Gastrocnemius medialis (tissue), 4 donors: ENCODE results near the gene PRKD1. TPM values are rescaled to one million over a fixed set of nuclear protein-coding genes. Genes with fewer than 3 reads are reported as not detected.

Experiments used
- ATAC-seq, 2 donors: fragments of 150-250 bp; one replicate each; pipeline ENCODE4 v1.9.1; 2016
- DNase-seq, 2 donors: peaks; one replicate each; pipeline ENCODE4 v3.0.0-alpha.2; 2019
- H3K27ac ChIP-seq, 4 donors: fragments of 200-600 bp; sonication (generic); 1 replicate in 1 of 4; 2 replicates in 3 of 4; pipeline ENCODE4 v1.5.1; 2016 to 2018; ENCODE audit warnings: mild to moderate bottlenecking in 2 of 4, moderate library complexity in 1 of 4
- H3K27me3 ChIP-seq, 3 donors: fragments of 200-600 bp; sonication (generic) in 2 of 3; 1 replicate in 1 of 3; 2 replicates in 2 of 3; pipeline versions ENCODE4 v1.5.1 to v1.6.0; 2016 to 2019; ENCODE audit warnings: mild to moderate bottlenecking in 1 of 3, moderate library complexity in 1 of 3
- H3K36me3 ChIP-seq, 2 donors: fragments of 200-600 bp; sonication (generic) in 1 of 2; one replicate each; pipeline ENCODE4 v1.5.1; 2017 to 2018
- H3K4me1 ChIP-seq, 2 donors: fragments of 200-600 bp; sonication (generic) in 1 of 2; one replicate each; pipeline ENCODE4 v1.5.1; 2016 to 2017; ENCODE audit warnings: mild to moderate bottlenecking in 2 of 2
- H3K4me3 ChIP-seq, 4 donors: fragments of 200-600 bp; sonication (generic) in 3 of 4; 1 replicate in 1 of 4; 2 replicates in 3 of 4; pipeline ENCODE4 v1.5.1; 2016 to 2019; ENCODE audit warnings: mild to moderate bottlenecking in 2 of 4
- H3K9me3 ChIP-seq, 3 donors: fragments of 200-600 bp; sonication (generic) in 2 of 3; 1 replicate in 1 of 3; 2 replicates in 2 of 3; pipeline ENCODE4 v1.5.1; 2016 to 2019
- POLR2A ChIP-seq, 2 donors: fragments of 450-650 bp; IDR thresholded peaks; one replicate each; pipeline ENCODE4 v1.6.1; 2017; ENCODE audit warnings: antibody characterized with exemption in 2 of 2, mild to moderate bottlenecking in 2 of 2, moderate library complexity in 2 of 2
- in situ Hi-C, 4 donors: fragments of 200-750 bp; cut with MboI; loops; one replicate each; pipeline versions ENCODE4 v1.15.0 to v1.8.0; 2017; ENCODE audit warnings: low sequenced_read_pairs in 4 of 4
- intact Hi-C: fragments of 100-400 bp; cut with DNase I; formaldehyde crosslinking; loops from one replicate; pipeline ENCODE4 v1.15.1; 2023; ENCODE audit warnings: low total_unique reads
- total RNA-seq, 4 donors: library from RNA; depleted of rRNA; stranded (reverse); fragments of >200 nt; gene quantifications; one replicate each; pipeline versions ENCODE4 v1.1.0 to v1.2.3, GENCODE V29; 2016
- TF ChIP-seq, protein P1 (sequence below), 5 experiments: fragments of 450-650 bp in 3 of 5; fragments of 200-600 bp in 2 of 5; sonication (generic) in 2 of 5; IDR thresholded peaks in 4 of 5; conservative IDR thresholded peaks in 1 of 5; 1 replicate in 4 of 5; 2 replicates in 1 of 5; pipeline ENCODE4 v1.5.1; 2016 to 2019; ENCODE audit warnings: antibody characterized with exemption in 5 of 5, mild to moderate bottlenecking in 3 of 5, moderate library complexity in 3 of 5

PRKD1 gene
- total RNA-seq, 4 donors from 2014 or later, result 1.5 to 4.1 (median 1.7) TPM

DNA sequence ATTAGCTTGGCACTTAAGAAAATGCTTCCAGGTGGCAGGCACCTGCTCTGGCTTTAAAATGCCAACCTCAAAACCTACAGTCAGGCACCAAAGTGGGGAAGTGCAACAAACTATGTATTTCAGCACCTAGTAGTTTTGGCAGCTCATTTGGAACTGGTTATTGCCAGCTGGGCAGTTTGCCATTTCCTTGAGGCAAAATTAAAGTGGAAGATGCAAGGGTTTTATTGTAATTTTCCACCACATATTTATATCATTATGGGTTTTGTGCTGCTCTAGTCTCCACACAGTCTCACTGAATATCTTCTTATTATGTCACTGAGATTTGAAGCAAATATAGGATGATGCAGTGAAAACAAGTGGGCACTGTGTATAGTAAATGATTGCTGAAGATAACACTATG, 117.0 kb downstream of the PRKD1 start:
- TF ChIP-seq POLR2A (IDR thresholded peaks at IDR 0.05), result no peak
- TF ChIP-seq, protein P1, sequence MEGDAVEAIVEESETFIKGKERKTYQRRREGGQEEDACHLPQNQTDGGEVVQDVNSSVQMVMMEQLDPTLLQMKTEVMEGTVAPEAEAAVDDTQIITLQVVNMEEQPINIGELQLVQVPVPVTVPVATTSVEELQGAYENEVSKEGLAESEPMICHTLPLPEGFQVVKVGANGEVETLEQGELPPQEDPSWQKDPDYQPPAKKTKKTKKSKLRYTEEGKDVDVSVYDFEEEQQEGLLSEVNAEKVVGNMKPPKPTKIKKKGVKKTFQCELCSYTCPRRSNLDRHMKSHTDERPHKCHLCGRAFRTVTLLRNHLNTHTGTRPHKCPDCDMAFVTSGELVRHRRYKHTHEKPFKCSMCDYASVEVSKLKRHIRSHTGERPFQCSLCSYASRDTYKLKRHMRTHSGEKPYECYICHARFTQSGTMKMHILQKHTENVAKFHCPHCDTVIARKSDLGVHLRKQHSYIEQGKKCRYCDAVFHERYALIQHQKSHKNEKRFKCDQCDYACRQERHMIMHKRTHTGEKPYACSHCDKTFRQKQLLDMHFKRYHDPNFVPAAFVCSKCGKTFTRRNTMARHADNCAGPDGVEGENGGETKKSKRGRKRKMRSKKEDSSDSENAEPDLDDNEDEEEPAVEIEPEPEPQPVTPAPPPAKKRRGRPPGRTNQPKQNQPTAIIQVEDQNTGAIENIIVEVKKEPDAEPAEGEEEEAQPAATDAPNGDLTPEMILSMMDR (IDR thresholded peaks at IDR 0.05 in 4 of 5, conservative IDR thresholded peaks at IDR 0.05 in 1 of 5), result no peak
- no peak for DNase-seq
- no peak overlapping the region for H3K4me3 ChIP-seq
- H3K4me1 ChIP-seq, result peaks cover 0 to 7% of the 10 kb centered on the region in 2 donors
- H3K27ac ChIP-seq, result no peak overlapping the region
- in situ Hi-C loops, result no loop called here
- no peaks in the 10 kb centered on the region for H3K9me3 ChIP-seq
- no peak for ATAC-seq
- intact Hi-C loops, result no loop called here
- no peaks in the 10 kb centered on the region for H3K27me3 ChIP-seq
- H3K36me3 ChIP-seq, result no peaks in the 10 kb centered on the region

DNA sequence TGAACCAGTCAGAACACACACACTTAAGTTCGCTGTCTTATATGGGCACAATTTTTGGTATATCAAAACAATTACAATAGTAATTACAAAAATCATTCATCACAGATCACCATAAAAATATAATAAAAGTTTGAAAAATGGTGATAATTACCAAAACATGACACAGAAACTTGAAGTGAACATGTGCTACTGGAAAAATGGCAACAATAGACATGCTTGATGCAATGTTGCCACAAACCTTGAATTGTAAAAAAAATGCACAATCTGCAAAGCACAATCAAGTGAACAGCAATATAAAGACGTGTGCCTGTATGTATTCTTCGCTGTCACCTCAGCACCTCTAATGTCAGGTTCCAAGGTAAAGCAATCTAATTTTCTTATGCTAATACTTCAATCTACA, 117.6 kb downstream of the PRKD1 start:
- Histone ChIP-seq H3K36me3 (no peaks in the 10 kb centered on the region), H3K4me1 (peaks cover 5 to 12% of the 10 kb centered on the region in 2 donors), H3K4me3 (no peak overlapping the region), H3K9me3 (no peaks in the 10 kb centered on the region), H3K27me3 (no peaks in the 10 kb centered on the region), H3K27ac (no peak overlapping the region)
- intact Hi-C loops (no loop called here), in situ Hi-C loops (no loop called here)
- no peak for TF ChIP-seq POLR2A (IDR thresholded peaks at IDR 0.05)
- TF ChIP-seq, protein P1 (IDR thresholded peaks at IDR 0.05 in 4 of 5, conservative IDR thresholded peaks at IDR 0.05 in 1 of 5), result no peak
- ATAC-seq (no peak), DNase-seq (no peak)

DNA sequence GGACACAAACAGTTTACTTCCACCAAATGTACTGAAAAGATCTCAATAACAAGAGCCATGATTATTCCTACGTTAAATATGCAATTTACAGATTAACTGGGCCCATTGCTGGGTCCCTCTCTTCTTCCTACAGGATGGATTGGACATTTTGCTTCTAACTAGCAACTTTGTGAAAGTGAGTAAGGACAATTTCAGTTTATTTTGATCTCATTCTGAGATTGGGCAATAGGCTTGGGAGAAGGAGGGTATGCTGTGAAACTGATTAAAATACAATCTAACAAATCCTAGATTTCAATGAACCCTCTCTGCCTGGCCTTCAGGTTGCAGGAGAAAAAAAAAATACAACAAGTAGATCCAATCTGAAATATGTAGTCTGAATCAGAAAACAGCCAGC, 121.5 kb downstream of the PRKD1 start:
- no peaks in the 10 kb centered on the region for H3K27me3 ChIP-seq
- no peak overlapping the region for H3K27ac ChIP-seq
- ATAC-seq (no peak), DNase-seq (no peak)
- H3K36me3 ChIP-seq, result no peaks in the 10 kb centered on the region
- intact Hi-C loops (loop anchor here (5.0 kb wide), 1 partner anchor 121 kb away; the partner anchor contains the start of gene PRKD1), in situ Hi-C loops (no loop called here)
- H3K4me3 ChIP-seq, result no peak overlapping the region
- peaks cover 11 to 12% of the 10 kb centered on the region in 2 donors for H3K4me1 ChIP-seq
- no peaks in the 10 kb centered on the region for H3K9me3 ChIP-seq
- TF ChIP-seq, protein P1 (IDR thresholded peaks at IDR 0.05 in 4 of 5, conservative IDR thresholded peaks at IDR 0.05 in 1 of 5), result no peak
- TF ChIP-seq POLR2A (IDR thresholded peaks at IDR 0.05), result no peak

DNA sequence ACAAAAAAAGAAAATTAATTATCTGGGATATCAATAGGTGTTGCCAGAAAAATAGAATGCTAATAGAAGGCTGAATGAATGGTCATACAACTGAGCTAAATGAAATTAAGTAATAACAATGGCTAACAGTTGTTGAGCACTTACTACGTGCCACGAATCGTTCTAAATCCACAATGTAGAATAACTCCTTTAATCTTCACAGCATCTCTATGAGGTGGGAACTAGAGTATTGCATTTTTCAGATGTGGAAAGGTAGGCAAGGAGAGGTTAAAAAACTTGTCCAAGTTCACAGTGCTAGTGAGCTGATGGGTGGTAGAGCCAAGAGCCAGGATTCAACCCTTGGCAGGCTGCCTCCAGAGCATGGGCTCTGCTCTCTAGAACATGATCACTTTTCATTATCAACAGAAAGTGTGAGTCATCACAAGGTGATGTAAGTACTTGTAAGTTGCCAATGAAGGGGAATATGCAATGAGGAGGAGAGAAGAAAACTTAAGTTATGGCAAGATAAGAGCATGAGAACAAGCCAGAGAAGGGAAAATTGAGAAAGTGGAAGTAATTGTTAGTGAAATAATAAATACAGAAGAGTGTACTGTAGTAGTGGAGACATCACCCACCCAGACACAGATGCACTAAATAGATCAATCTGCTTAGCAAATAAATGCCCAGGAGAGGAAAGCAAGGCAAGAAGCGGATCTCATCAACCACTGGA, 122.1 kb downstream of the PRKD1 start:
- in situ Hi-C loops (no loop called here), intact Hi-C loops (loop anchor here (5.0 kb wide), 1 partner anchor 122 kb away; the partner anchor contains the start of gene PRKD1)
- peaks cover 10 to 11% of the 10 kb centered on the region in 2 donors for H3K4me1 ChIP-seq
- no peak overlapping the region for H3K27ac ChIP-seq
- H3K4me3 ChIP-seq, result no peak overlapping the region
- peak; percentile 24 to 40 for DNase-seq
- ATAC-seq, result peak; percentile 69 to 70
- TF ChIP-seq POLR2A (IDR thresholded peaks at IDR 0.05), result no peak
- TF ChIP-seq, protein P1 (IDR thresholded peaks at IDR 0.05 in 4 of 5, conservative IDR thresholded peaks at IDR 0.05 in 1 of 5), result no peak
- no peaks in the 10 kb centered on the region for H3K9me3 ChIP-seq
- no peaks in the 10 kb centered on the region for H3K27me3 ChIP-seq
- H3K36me3 ChIP-seq, result no peaks in the 10 kb centered on the region
